Loucy (cell line): ENCODE data around the gene NDEL1.

Source experiments
- CTCF ChIP-seq: fragments of 200-600 bp; sonication (generic); conservative IDR thresholded peaks from 2 replicates; pipeline ENCODE4 v1.5.1; 2014; ENCODE audit warnings: mild to moderate bottlenecking, antibody characterized with exemption, low read length
- EZH2phosphoT487 ChIP-seq: fragments of 200-600 bp; IDR thresholded peaks from 2 replicates; pipeline ENCODE4 v1.6.1; 2018; ENCODE audit warnings: antibody characterized with exemption, mild to moderate bottlenecking, moderate library complexity, borderline replicate concordance

GRCh38 chr17:8506145-8506544, 70.5 kb downstream of the NDEL1 start:
- TF ChIP-seq EZH2phosphoT487 (no peak), CTCF (no peak)
